Activated T-helper 1 cell treated with anti-CD3 and anti-CD28 coated beads, Interleukin-2, amount 50 U/mL, for 16 hours (primary cell): Measurements from ENCODE around the gene S100B.
"Not testable (repeated sequence)": the region's sequence is repeated elsewhere in the genome, so short reads cannot be mapped to it uniquely, and the experiment has no call there.

Experiments
- DNase-seq, 2 donors: peaks; one replicate each; pipeline ENCODE4 v3.0.0-alpha.2; 2020; ENCODE audit warnings: low read depth in 1 of 2, low spot score in 1 of 2

S100B gene

GRCh38 chr21:46603228-46603627 lies 1.7 kb downstream of the S100B start:
- DNase-seq: no peak

GRCh38 chr21:46600978-46601377 lies 3.9 kb downstream of the S100B start:
- no peak for DNase-seq

GRCh38 chr21:46600305-46600704 lies 4.6 kb downstream of the S100B start:
- no peak for DNase-seq

- DNase-seq: no peak
Observed at GRCh38 chr21:46598581-46599572, 6.0 kb downstream of the S100B start.

GRCh38 chr21:46597896-46598343 lies 7.0 kb downstream of the S100B start:
- DNase-seq: no peak

- DNase-seq: no peak
Observed at GRCh38 chr21:46597031-46597430, 7.9 kb downstream of the S100B start.

GRCh38 chr21:46596201-46596600 lies 8.7 kb downstream of the S100B start:
- no peak for DNase-seq

GRCh38 chr21:46594276-46594675 lies 10.6 kb downstream of the S100B start:
- DNase-seq: no peak

- DNase-seq: no peak
Observed at GRCh38 chr21:46585191-46585953, 19.5 kb downstream of the S100B start.

GRCh38 chr21:46581780-46582307 lies 23.0 kb downstream of the S100B start:
- DNase-seq: no peak

- DNase-seq: not testable (repeated sequence)
Observed at GRCh38 chr21:46579394-46579793, 25.5 kb downstream of the S100B start.

- DNase-seq: not testable (repeated sequence)
Observed at GRCh38 chr21:46577786-46578185, 27.1 kb downstream of the S100B start.

- no peak for DNase-seq
Observed at GRCh38 chr21:46572850-46573249, 32.0 kb downstream of the S100B start.

- DNase-seq: no peak
Observed at GRCh38 chr21:46570631-46571030, 34.3 kb downstream of the S100B start.

GRCh38 chr21:46570119-46570518 lies 34.8 kb downstream of the S100B start:
- DNase-seq: no peak

- DNase-seq: no peak
Observed at GRCh38 chr21:46569081-46569480, 35.8 kb downstream of the S100B start.

- DNase-seq: no peak
Observed at GRCh38 chr21:46568562-46568961, 36.3 kb downstream of the S100B start.

- no peak for DNase-seq
Observed at GRCh38 chr21:46567348-46567747, 37.5 kb downstream of the S100B start.

GRCh38 chr21:46564391-46564790 lies 40.5 kb downstream of the S100B start:
- no peak for DNase-seq

GRCh38 chr21:46562964-46563607 lies 41.8 kb downstream of the S100B start:
- DNase-seq: no peak

- no peak for DNase-seq
Observed at GRCh38 chr21:46562472-46562871, 42.4 kb downstream of the S100B start.
